ENCODE measurements around the gene SLFN11. TPM values are rescaled to one million over a fixed set of nuclear protein-coding genes. Genes with fewer than 3 reads are reported as not detected.
A peak's percentile ranks its signal among the peaks of the same experiment; 100 is the strongest.
"Not testable (repeated sequence)": the region's sequence is repeated elsewhere in the genome, so short reads cannot be mapped to it uniquely, and the experiment has no call there.

Gene SLFN11
- total RNA-seq, 1 experiment from 2014 or later = not detected

DNA sequence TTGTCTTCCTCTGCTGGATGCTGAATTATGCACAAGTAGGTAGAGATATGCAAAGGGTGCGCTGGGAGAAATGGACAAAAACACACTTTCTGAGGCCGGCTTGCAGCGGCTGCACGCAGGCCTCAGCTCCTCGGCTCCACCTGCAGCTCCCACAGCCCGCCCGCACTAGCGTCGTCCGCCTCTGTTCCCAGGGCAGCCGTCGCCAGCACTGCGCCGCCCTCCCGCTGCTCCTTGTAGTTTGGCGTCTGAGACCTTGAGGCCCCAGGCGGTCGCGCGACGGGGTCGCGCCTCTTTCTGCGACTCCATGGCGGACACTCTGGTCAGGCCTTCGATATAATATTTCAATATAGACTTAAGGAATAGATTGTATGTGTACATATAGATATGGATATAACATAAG lies 34.1 kb upstream of the SLFN11 start:
- intact Hi-C loops (cut with micrococcal nuclease) = no loop called here
- TF ChIP-seq, protein P1, sequence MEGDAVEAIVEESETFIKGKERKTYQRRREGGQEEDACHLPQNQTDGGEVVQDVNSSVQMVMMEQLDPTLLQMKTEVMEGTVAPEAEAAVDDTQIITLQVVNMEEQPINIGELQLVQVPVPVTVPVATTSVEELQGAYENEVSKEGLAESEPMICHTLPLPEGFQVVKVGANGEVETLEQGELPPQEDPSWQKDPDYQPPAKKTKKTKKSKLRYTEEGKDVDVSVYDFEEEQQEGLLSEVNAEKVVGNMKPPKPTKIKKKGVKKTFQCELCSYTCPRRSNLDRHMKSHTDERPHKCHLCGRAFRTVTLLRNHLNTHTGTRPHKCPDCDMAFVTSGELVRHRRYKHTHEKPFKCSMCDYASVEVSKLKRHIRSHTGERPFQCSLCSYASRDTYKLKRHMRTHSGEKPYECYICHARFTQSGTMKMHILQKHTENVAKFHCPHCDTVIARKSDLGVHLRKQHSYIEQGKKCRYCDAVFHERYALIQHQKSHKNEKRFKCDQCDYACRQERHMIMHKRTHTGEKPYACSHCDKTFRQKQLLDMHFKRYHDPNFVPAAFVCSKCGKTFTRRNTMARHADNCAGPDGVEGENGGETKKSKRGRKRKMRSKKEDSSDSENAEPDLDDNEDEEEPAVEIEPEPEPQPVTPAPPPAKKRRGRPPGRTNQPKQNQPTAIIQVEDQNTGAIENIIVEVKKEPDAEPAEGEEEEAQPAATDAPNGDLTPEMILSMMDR (IDR thresholded peaks at IDR 0.05; ENCODE audit: unreplicated experiment) = no peak
- H3K4me3 Mint-ChIP-seq (ENCODE audit: unreplicated experiment) = no peak overlapping the region
- no peaks in the 10 kb centered on the region for H3K9me3 Mint-ChIP-seq (ENCODE audit: unreplicated experiment)
- POLR2A ChIA-PET = no interaction called here
- no peak overlapping the region for H3K27ac Mint-ChIP-seq (ENCODE audit: low read depth, unreplicated experiment)
- DNase-seq (ENCODE audit: unreplicated experiment) = no peak
- BruUV-seq (replicated peaks) = no TSS peak
- CTCF ChIA-PET = no interaction called here
- no peaks in the 10 kb centered on the region for H3K4me1 Mint-ChIP-seq (ENCODE audit: insufficient read depth, unreplicated experiment)
- no peaks in the 10 kb centered on the region for H3K27me3 Mint-ChIP-seq (ENCODE audit: insufficient read depth, unreplicated experiment)
- H3K36me3 Mint-ChIP-seq (ENCODE audit: insufficient read depth, unreplicated experiment) = peaks cover 29% of the 10 kb centered on the region

DNA sequence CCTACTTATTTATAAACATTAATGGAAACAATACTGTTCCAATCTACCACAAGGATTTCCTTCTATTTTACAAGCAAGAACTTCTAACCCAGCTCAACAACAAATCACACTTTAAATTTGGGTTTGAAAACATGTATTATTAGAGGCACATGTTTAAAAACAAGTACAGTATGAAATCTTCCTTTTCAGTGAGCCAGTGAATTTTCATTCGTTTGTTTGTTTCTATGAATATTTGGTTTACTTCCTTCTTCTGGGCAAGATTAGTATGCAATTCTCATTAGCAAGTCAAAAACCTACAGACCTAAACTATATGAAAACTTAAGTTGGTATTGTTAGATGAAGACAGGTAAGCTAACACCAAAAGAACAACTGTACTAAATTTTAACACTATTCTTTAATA lies 33.1 kb upstream of the SLFN11 start:
- no TSS peak for BruUV-seq (replicated peaks)
- CTCF ChIA-PET = interaction anchor here (0.6 kb wide), 1 partner anchor 28 kb away, joined by 4 read pairs; no protein-coding TSS in a partner anchor
- no peak overlapping the region for H3K4me3 Mint-ChIP-seq (ENCODE audit: unreplicated experiment)

DNA sequence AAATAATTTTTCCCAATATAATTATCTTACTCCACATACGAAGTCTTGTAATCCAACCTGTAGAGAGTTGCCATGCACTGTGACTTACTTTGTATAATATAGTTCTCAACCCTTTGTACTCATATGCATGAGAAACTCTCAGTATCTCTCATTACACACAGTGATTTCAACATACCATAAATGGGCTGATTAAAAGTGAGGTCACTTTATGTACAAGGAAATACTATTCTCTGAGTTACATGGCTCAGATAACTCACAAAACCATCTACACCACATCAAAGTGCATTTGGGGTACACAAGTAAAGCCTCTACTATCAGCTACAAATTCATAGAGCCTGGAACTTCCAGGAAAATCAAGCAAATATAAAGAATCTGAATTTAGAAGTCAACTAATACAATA lies 30.9 kb upstream of the SLFN11 start:
- peak; percentile 0 for DNase-seq (ENCODE audit: unreplicated experiment)
- intact Hi-C loops (cut with micrococcal nuclease) = no loop called here

More for the DNA sequence above, 33.1 kb upstream of the SLFN11 start:
- DNase-seq (ENCODE audit: unreplicated experiment) = no peak
- no peaks in the 10 kb centered on the region for H3K9me3 Mint-ChIP-seq (ENCODE audit: unreplicated experiment)
- H3K4me1 Mint-ChIP-seq (ENCODE audit: insufficient read depth, unreplicated experiment) = no peaks in the 10 kb centered on the region
- intact Hi-C loops (cut with micrococcal nuclease) = no loop called here
- TF ChIP-seq, protein P1 (IDR thresholded peaks at IDR 0.05; ENCODE audit: unreplicated experiment) = no peak
- POLR2A ChIA-PET = interaction anchor here (0.6 kb wide), 1 partner anchor 147 kb away, joined by 3 read pairs; no protein-coding TSS in a partner anchor
- peaks cover 28% of the 10 kb centered on the region for H3K36me3 Mint-ChIP-seq (ENCODE audit: insufficient read depth, unreplicated experiment)
- no peak overlapping the region for H3K27ac Mint-ChIP-seq (ENCODE audit: low read depth, unreplicated experiment)
- no peaks in the 10 kb centered on the region for H3K27me3 Mint-ChIP-seq (ENCODE audit: insufficient read depth, unreplicated experiment)

DNA sequence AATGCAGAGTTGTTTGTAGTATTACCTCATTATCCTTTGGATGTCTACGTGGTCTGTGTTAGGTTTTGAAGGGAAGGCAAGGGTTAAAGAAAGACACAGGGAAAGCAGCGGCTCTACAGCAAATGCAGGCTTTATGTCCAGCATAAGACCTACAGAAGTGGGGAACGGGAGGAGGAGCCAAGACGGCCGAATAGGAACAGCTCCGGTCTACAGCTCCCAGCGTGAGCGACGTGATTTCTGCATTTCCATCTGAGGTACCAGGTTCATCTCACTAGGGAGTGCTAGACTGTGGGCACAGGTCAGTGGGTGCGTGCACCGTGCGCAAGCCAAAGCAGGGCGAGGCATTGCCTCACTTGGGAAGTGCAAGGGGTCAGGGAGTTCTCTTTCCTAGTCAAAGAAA lies 20.4 kb upstream of the SLFN11 start:
- DNase-seq (ENCODE audit: unreplicated experiment); BruUV-seq (replicated peaks); H3K27me3 Mint-ChIP-seq (ENCODE audit: insufficient read depth, unreplicated experiment); CTCF ChIA-PET; intact Hi-C loops (cut with micrococcal nuclease); H3K36me3 Mint-ChIP-seq (ENCODE audit: insufficient read depth, unreplicated experiment); POLR2A ChIA-PET; H3K4me3 Mint-ChIP-seq (ENCODE audit: unreplicated experiment); H3K27ac Mint-ChIP-seq (ENCODE audit: low read depth, unreplicated experiment); H3K9me3 Mint-ChIP-seq (ENCODE audit: unreplicated experiment); H3K4me1 Mint-ChIP-seq (ENCODE audit: insufficient read depth, unreplicated experiment): not testable (repeated sequence)

More for the DNA sequence above, 30.9 kb upstream of the SLFN11 start:
- Mint-ChIP-seq H3K4me3 (ENCODE audit: unreplicated experiment) (no peak overlapping the region), H3K9me3 (ENCODE audit: unreplicated experiment) (no peaks in the 10 kb centered on the region), H3K27me3 (ENCODE audit: insufficient read depth, unreplicated experiment) (no peaks in the 10 kb centered on the region), H3K27ac (ENCODE audit: low read depth, unreplicated experiment) (no peak overlapping the region), H3K4me1 (ENCODE audit: insufficient read depth, unreplicated experiment) (no peaks in the 10 kb centered on the region), H3K36me3 (ENCODE audit: insufficient read depth, unreplicated experiment) (peaks cover 9% of the 10 kb centered on the region)
- POLR2A ChIA-PET = no interaction called here
- CTCF ChIA-PET = no interaction called here
- BruUV-seq (replicated peaks) = no TSS peak
- TF ChIP-seq, protein P1 (IDR thresholded peaks at IDR 0.05; ENCODE audit: unreplicated experiment) = no peak

DNA sequence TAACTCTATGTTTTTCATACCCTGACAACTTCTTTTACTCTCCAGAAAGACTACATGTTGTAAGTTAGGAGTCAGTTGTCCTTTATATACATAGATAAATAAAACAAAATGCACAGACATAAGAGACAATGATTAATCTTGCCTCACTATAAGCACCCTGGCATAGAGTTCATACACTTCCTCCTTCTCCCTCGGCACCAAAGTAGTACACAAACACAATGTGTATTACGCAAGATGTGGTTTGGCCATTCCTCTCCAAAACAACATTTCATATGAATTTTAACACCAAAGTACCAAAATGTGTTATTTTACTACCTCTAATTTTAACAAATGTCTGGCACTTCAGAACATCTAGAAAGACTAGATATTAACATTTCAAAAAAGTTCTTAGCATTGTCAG lies 17.2 kb upstream of the SLFN11 start:
- H3K27me3 Mint-ChIP-seq (ENCODE audit: insufficient read depth, unreplicated experiment) = peaks cover 31% of the 10 kb centered on the region
- TF ChIP-seq, protein P1 (IDR thresholded peaks at IDR 0.05; ENCODE audit: unreplicated experiment) = no peak
- no peak overlapping the region for H3K4me3 Mint-ChIP-seq (ENCODE audit: unreplicated experiment)
- no peak overlapping the region for H3K27ac Mint-ChIP-seq (ENCODE audit: low read depth, unreplicated experiment)
- intact Hi-C loops (cut with micrococcal nuclease) = no loop called here
- H3K4me1 Mint-ChIP-seq (ENCODE audit: insufficient read depth, unreplicated experiment) = peaks cover 5% of the 10 kb centered on the region
- ChIA-PET CTCF (interaction anchor here (0.5 kb wide), 1 partner anchor 130 kb away, joined by 3 read pairs; no protein-coding TSS in a partner anchor), POLR2A (no interaction called here)
- no TSS peak for BruUV-seq (replicated peaks)
- no peaks in the 10 kb centered on the region for H3K36me3 Mint-ChIP-seq (ENCODE audit: insufficient read depth, unreplicated experiment)
- H3K9me3 Mint-ChIP-seq (ENCODE audit: unreplicated experiment) = no peaks in the 10 kb centered on the region
- DNase-seq (ENCODE audit: unreplicated experiment) = peak; percentile 41

Measured in MCF 10A (cell line).